Endothelial cell of umbilical vein (primary cell): ENCODE measurements around the gene HEXIM1. TPM values are rescaled to one million over a fixed set of nuclear protein-coding genes. Genes with fewer than 3 reads are reported as not detected.

ENCODE experiments used
- BruUV-seq: library from RNA; stranded (reverse); fragments of 400-500 nt; replicated peaks from 2 replicates; lab custom pipeline; 2021; lab: Mats Ljungman, UMichigan
- CTCF ChIA-PET: fragments of 300-600, 350-600 bp; sonication (Branson Sonifier 250); formaldehyde crosslinking; loops from one replicate; lab custom pipeline; 2021; ENCODE audit warnings: antibody characterized with exemption, inconsistent platforms; lab: Charles Lee
- POLR2A ChIA-PET: fragments of 300-600, 350-600 bp; sonication (Branson Sonifier 250); formaldehyde crosslinking; loops from one replicate; lab custom pipeline; 2021; ENCODE audit warnings: antibody characterized with exemption, inconsistent platforms; lab: Charles Lee
- DNase-seq: peaks from one replicate; pipeline ENCODE4 v3.0.0-alpha.2; 2011; ENCODE audit warnings: low read depth, low spot score
- FAIRE-seq: peaks from 2 replicates; lab custom pipeline; 2011; peaks lifted over from hg19 to GRCh38; lab: Jason Lieb, UNC
- H2AFZ ChIP-seq: 2 replicates; pipeline ENCODE4 v1.6.0; 2012; ENCODE audit warnings: low read depth, low read length, control low read depth, inconsistent platforms
- H3K27ac ChIP-seq: 2 replicates; pipeline ENCODE4 v1.5.1; 2011; ENCODE audit warnings: low read depth, mild to moderate bottlenecking, control low read depth, low read length, moderate library complexity; ENCODE audit not compliant: insufficient read depth
- H3K27me3 ChIP-seq, 2 experiments: 2 replicates each; pipeline versions ENCODE4 v1.6.0 to v1.6.1; 2011; ENCODE audit warnings: low read length in 2 of 2, mixed read lengths in 1 of 2; ENCODE audit not compliant: control insufficient read depth in 2 of 2, insufficient read depth in 2 of 2
- H3K36me3 ChIP-seq, 2 experiments: 2 replicates in 1 of 2; 3 replicates in 1 of 2; pipeline ENCODE4 v1.5.1; 2011; ENCODE audit warnings: low read length in 2 of 2, mild to moderate bottlenecking in 1 of 2, moderate library complexity in 1 of 2; ENCODE audit not compliant: control insufficient read depth in 2 of 2, insufficient read depth in 2 of 2; ENCODE audit errors: extremely low read depth in 1 of 2
- H3K4me1 ChIP-seq: 3 replicates; pipeline ENCODE4 v1.5.1; 2011; ENCODE audit warnings: mild to moderate bottlenecking, low read length; ENCODE audit not compliant: control insufficient read depth, insufficient read depth; ENCODE audit errors: extremely low read depth
- H3K4me2 ChIP-seq: 2 replicates; pipeline ENCODE4 v1.6.1; 2011; ENCODE audit warnings: low read length, control low read depth, mixed read lengths; ENCODE audit not compliant: insufficient read depth
- H3K4me3 ChIP-seq, 3 experiments: fragments of 200-600 bp in 1 of 3; sonication (generic), shearing (Covaris generic) in 1 of 3; replicated peaks in 1 of 3; 2 replicates each; pipeline ENCODE4 v1.5.1; 2011 to 2016; ENCODE audit warnings: control low read depth in 3 of 3, low read length in 3 of 3, mild to moderate bottlenecking in 2 of 3, inconsistent platforms in 1 of 3, low read depth in 1 of 3, moderate library complexity in 1 of 3; ENCODE audit not compliant: insufficient read depth in 1 of 3
- H3K79me2 ChIP-seq: 2 replicates; pipeline ENCODE4 v1.6.0; 2012; ENCODE audit warnings: low read length, inconsistent platforms; ENCODE audit not compliant: control insufficient read depth, insufficient read depth
- H3K9ac ChIP-seq: replicated peaks from 2 replicates; pipeline ENCODE3; 2011; ENCODE audit warnings: low read length, control low read depth; ENCODE audit not compliant: insufficient read depth; ENCODE audit errors: extremely low read depth
- H3K9me1 ChIP-seq: replicated peaks from 3 replicates; pipeline ENCODE4 v1.6.0; 2011; ENCODE audit warnings: mild to moderate bottlenecking, low read length; ENCODE audit not compliant: control insufficient read depth, insufficient read depth; ENCODE audit errors: extremely low read depth
- H3K9me3 ChIP-seq: replicated peaks from 2 replicates; pipeline ENCODE4 v1.5.1; 2012; ENCODE audit warnings: low read length, inconsistent platforms; ENCODE audit not compliant: control insufficient read depth, insufficient read depth
- H4K20me1 ChIP-seq: replicated peaks from 2 replicates; pipeline ENCODE3; 2011; ENCODE audit warnings: mild to moderate bottlenecking, low read length; ENCODE audit not compliant: control insufficient read depth, insufficient read depth; ENCODE audit errors: extremely low read depth
- EZH2 ChIP-seq: IDR thresholded peaks from 2 replicates; pipeline ENCODE4 v1.6.1; 2012; ENCODE audit warnings: borderline replicate concordance, low read depth, mild to moderate bottlenecking, moderate library complexity, low read length, inconsistent platforms; ENCODE audit not compliant: severe bottlenecking
- FOS ChIP-seq: IDR thresholded peaks from 2 replicates; pipeline ENCODE4 v1.6.1; 2011; ENCODE audit warnings: mild to moderate bottlenecking, low read length, moderate library complexity, borderline replicate concordance; ENCODE audit not compliant: insufficient read depth
- GATA2 ChIP-seq: IDR thresholded peaks from 2 replicates; pipeline ENCODE4 v1.7.0; 2011; ENCODE audit warnings: low read depth, mild to moderate bottlenecking, moderate library complexity, mixed read lengths, low read length; ENCODE audit not compliant: insufficient read length, insufficient read depth
- MAX ChIP-seq: IDR thresholded peaks from 2 replicates; pipeline ENCODE4 v1.6.1; 2011; ENCODE audit not compliant: insufficient read depth, insufficient read length
- MYC ChIP-seq: IDR thresholded peaks from one replicate; pipeline ENCODE4 v1.6.1; 2011; ENCODE audit warnings: mild to moderate bottlenecking, low read depth, low read length
- POLR2AphosphoS5 ChIP-seq: IDR thresholded peaks from 2 replicates; pipeline ENCODE4 v1.6.1; 2012; ENCODE audit warnings: low read depth, mild to moderate bottlenecking, control low read depth, low read length, moderate library complexity; ENCODE audit not compliant: insufficient read depth
- dilution Hi-C: fragments of 300-500 bp; cut with MboI; formaldehyde crosslinking; loops from one replicate; pipeline ENCODE4 v1.15.0; 2019; ENCODE audit warnings: low sequenced_read_pairs; ENCODE audit not compliant: extremely low pct_ligation_motif_present
- intact Hi-C: fragments of 100-400 bp; cut with micrococcal nuclease; formaldehyde crosslinking; loops from one replicate; pipeline ENCODE4 v1.10.0; 2022
- polyA plus RNA-seq, 4 experiments: library from polyadenylated mRNA; depleted of rRNA in 3 of 4; stranded (reverse) in 3 of 4; unstranded in 1 of 4; fragments of >200 nt; gene quantifications; 2 replicates each; pipeline versions ENCODE4 v1.2.1 to v1.2.3, GENCODE V29; 2011 to 2012; ENCODE audit warnings: missing spikeins in 1 of 4
- total RNA-seq: library from RNA; stranded (reverse); gene quantifications from 2 replicates; pipeline ENCODE4 v1.2.3, GENCODE V29; 2021

Gene HEXIM1
- total and polyA plus RNA-seq, 2 donors (not counting 3 experiments of a cell fraction or from before 2014, with no cell fraction given) = 7.0 to 20.0 TPM

GRCh38 chr17:45137561-45138305 lies 10.5 kb upstream of the HEXIM1 start:
- Histone ChIP-seq H3K9ac (no peak overlapping the region), H3K4me1 (peaks cover 8% of the 10 kb centered on the region), H2AFZ (no peak overlapping the region), H4K20me1 (no peaks in the 10 kb centered on the region), H3K9me3 (no peaks in the 10 kb centered on the region), H3K27me3 (no peaks in the 10 kb centered on the region), H3K79me2 (no peaks in the 10 kb centered on the region), H3K36me3 (no peaks in the 10 kb centered on the region), H3K4me2 (no peak overlapping the region), H3K4me3 (no peak overlapping the region), H3K9me1 (no peaks in the 10 kb centered on the region), H3K27ac (no peak overlapping the region)
- no peak for FAIRE-seq
- BruUV-seq = no TSS peak
- DNase-seq = no peak
- ChIA-PET CTCF (interaction anchor here (0.8 to 4.6 kb wide), 3 partner anchors 11 to 256 kb away, joined by 3 to 393 read pairs (median 7); partner anchors contain the start of gene HEXIM1), POLR2A (no interaction called here)
- dilution Hi-C loops (no loop called here), intact Hi-C loops (no loop called here)
- no peak for TF ChIP-seq MYC
- TF ChIP-seq EZH2 = no peak
- TF ChIP-seq POLR2AphosphoS5 = no peak
- TF ChIP-seq MAX = no peak
- no peak for TF ChIP-seq FOS
- no peak for TF ChIP-seq GATA2
